MM.1S (cell line): ENCODE data around the gene THSD7B.

ENCODE experiments used
- CTCF ChIP-seq: fragments of 300-600 bp; sonication (generic); IDR thresholded peaks from 2 replicates; pipeline ENCODE4 v1.5.1; 2016; ENCODE audit warnings: antibody characterized with exemption, low read length, mixed read lengths
- EZH2 ChIP-seq: fragments of 300-600 bp; sonication (generic); optimal IDR thresholded peaks from 2 replicates; pipeline ENCODE3; 2017; ENCODE audit warnings: low read depth, mild to moderate bottlenecking, antibody characterized with exemption, low read length, mixed read lengths

GRCh38 chr2:137511526-137511925 is 746.2 kb downstream of the THSD7B start:
- TF ChIP-seq CTCF, result no peak
- no peak for TF ChIP-seq EZH2
